ENCODE data around the gene PTPRCAP. TPM values are rescaled to one million over a fixed set of nuclear protein-coding genes. Genes with fewer than 3 reads are reported as not detected.

Gene PTPRCAP
- total and polyA plus RNA-seq, 9 of the 15 experiments (the other 6 are each of a cell fraction or from before 2014, with no cell fraction given): 0.22 to 2.0 (median 1.1) TPM; not detected in 4

GRCh38 chr11:67463680-67464410 is 26.4 kb upstream of the PTPRCAP start (continued):
- TF ChIP-seq ZNF57 (CRISPR knock-in tag; IDR thresholded peaks at IDR 0.05): 0 out of 2 replicates have a peak, but pooled peaks have one; percentile 21
- 0 out of 2 replicates have a peak, but pooled peaks have one; percentile 50 for TF ChIP-seq ZNF584 (CRISPR knock-in tag; IDR thresholded peaks at IDR 0.05; ENCODE audit: low read depth)
- 0 out of 4 replicates have a peak, but pooled peaks of 1 of the 2 experiments have one; percentile 9 for TF ChIP-seq FOXK2 (conservative IDR thresholded peaks at IDR 0.05 in 1 of 2, IDR thresholded peaks at IDR 0.05 in 1 of 2; ENCODE audit: low read depth in 2 of 2)
- no peak for TF ChIP-seq CCAR2 (IDR thresholded peaks at IDR 0.05; ENCODE audit: low read depth, low read length)
- TF ChIP-seq RFX1 (IDR thresholded peaks at IDR 0.05): no peak
- TF ChIP-seq RERE (CRISPR knock-in tag; IDR thresholded peaks at IDR 0.05; ENCODE audit: borderline replicate concordance): peak; percentile 41; the same call in 1 of the 2 replicates
- no peak for TF ChIP-seq ZNF184 (CRISPR knock-in tag; IDR thresholded peaks at IDR 0.05)
- TF ChIP-seq SMARCA4 (IDR thresholded peaks at IDR 0.05): 0 out of 2 replicates have a peak, but pooled peaks have one; percentile 42
- TF ChIP-seq JUND (IDR thresholded peaks at IDR 0.05; ENCODE audit: borderline replicate concordance, low read depth, low read length): peak; percentile 97
- TF ChIP-seq JUND (tag; IDR thresholded peaks at IDR 0.05; ENCODE audit: borderline replicate concordance, low read depth, low read length): peak; percentile 94; the same call in 2 of the 3 replicates
- peak; percentile 91 for TF ChIP-seq JUN (IDR thresholded peaks at IDR 0.05; ENCODE audit: borderline replicate concordance, low read depth, low read length)
- no peak for TF ChIP-seq JUN (CRISPR knock-in tag; IDR thresholded peaks at IDR 0.05; ENCODE audit: borderline replicate concordance)
- no peak for TF ChIP-seq BCLAF1 (IDR thresholded peaks at IDR 0.05; ENCODE audit: borderline replicate concordance in 1 of 2, control insufficient read depth in 1 of 2, low read depth in 2 of 2, low read length in 1 of 2)
- TF ChIP-seq MEF2A (IDR thresholded peaks at IDR 0.05; ENCODE audit: control insufficient read depth, low read depth, low read length): no peak
- no peak for TF ChIP-seq LARP7 (IDR thresholded peaks at IDR 0.05)
- TF ChIP-seq POLR2H (tag; IDR thresholded peaks at IDR 0.05; ENCODE audit: low read depth): peak; percentile 46; the same call in 1 of the 2 replicates
- peak; percentile 87 for TF ChIP-seq MTA3 (IDR thresholded peaks at IDR 0.05; ENCODE audit: borderline replicate concordance)
- TF ChIP-seq LCOR (CRISPR knock-in tag; IDR thresholded peaks at IDR 0.05): no peak; the same call in 1 of the 2 replicates
- no peak for TF ChIP-seq NFYB (IDR thresholded peaks at IDR 0.05; ENCODE audit: extremely low read depth, insufficient read length)
